GM18907 (cell line): ENCODE data around the gene PCBP3.
A peak's percentile ranks its signal among the peaks of the same experiment; 100 is the strongest.
"Not testable (repeated sequence)": the region's sequence is repeated elsewhere in the genome, so short reads cannot be mapped to it uniquely, and the experiment has no call there.

Source experiments
- ATAC-seq: cut with Tn5 transposase; IDR thresholded peaks from one replicate; pipeline ENCODE4 v1.9.1; 2021; ENCODE audit warnings: mild to moderate bottlenecking, moderate library complexity; ENCODE audit not compliant: unreplicated experiment

Gene PCBP3

DNA sequence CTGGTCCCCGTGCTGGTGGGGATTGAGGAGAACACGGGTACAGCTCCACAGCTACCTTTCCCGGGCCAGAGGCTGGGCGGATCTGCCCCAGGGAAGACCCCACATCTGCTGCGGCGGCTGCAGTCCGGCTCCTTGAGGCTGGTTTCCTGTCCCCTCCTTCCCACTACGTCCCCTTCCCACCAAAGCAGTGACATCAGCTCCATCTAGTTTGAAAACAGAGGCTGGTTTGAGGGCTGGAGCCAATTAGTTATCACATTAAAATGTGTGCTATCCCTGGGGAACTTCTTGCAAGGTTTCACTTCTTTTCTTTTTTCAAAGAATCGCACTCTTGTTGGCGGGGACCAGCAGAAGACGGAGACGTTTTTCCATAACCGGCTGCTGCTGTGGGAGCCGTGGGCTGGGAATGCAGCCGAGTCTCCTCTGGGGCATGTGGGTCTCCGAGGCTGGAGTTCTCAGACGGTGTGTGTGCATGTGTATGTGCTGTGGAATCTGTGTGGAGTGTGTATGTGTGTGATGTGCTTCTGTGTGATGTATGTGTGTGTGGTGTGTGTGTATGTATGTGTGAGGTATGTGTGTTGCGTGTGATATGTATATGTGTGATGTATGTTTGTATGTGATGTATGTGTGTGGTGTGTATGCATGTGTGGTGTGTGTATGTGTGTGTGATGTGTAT is 8.9 kb upstream of the PCBP3 start:
- ATAC-seq: no peak

DNA sequence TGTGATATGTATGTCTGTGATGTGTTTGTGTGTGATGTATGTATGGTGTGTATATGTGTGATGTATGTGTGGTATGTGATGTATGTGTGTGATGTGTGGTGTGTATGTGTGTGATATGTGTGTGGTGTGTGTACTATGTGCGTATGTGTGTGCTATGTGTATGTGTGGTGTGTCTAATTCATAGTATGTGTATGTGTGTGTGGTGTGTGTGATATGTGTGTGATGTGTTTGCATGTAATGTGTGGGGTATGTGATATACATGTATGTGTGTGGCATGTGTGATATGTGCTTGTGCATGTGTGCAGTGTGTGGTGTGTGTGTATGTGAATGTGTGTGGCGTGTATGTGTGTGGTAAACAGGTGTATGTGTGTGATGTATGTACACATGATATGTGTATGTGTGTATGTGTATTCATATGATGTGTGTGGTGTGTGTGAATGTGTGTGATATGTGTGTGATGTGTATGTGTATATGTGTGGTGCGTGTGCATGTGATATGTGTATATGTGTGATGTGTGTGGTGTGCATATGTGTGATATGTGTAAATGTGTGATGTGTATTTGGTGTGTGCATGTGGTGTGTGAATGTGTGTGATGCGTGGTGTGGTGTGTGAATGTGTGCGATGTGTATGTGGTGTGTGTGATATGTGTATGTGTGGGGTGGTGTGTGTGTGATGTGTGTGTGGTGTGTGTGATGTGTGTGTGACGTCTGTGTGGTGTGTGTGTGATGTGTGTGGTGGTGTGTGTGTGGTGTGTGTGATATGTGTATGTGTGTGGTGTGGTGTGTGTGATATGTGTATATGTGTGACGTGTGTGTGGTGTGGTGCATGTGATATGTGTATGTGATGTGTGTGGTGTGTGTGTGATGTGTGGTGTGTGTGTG is 8.0 kb upstream of the PCBP3 start:
- no peak for ATAC-seq

DNA sequence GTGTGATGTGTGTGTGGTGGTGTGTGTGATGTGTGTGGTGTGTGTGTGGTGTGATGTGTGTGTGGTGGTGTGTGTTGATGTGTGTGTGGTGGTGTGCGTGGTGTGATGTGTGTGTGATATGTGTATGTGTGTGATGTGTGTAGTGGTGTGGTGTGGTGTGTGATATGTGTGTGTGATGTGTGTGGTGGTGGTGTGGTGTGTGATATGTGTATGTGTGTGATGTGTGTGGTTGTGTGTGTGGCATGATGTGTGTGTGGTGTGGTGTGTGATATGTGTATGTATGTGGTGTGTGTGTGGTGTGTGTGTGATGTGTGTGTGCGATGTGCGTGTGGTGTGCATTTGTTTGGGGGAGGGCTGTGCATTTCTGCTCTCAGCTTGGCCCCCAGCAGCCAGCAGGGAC is 7.1 kb upstream of the PCBP3 start:
- ATAC-seq: no peak

DNA sequence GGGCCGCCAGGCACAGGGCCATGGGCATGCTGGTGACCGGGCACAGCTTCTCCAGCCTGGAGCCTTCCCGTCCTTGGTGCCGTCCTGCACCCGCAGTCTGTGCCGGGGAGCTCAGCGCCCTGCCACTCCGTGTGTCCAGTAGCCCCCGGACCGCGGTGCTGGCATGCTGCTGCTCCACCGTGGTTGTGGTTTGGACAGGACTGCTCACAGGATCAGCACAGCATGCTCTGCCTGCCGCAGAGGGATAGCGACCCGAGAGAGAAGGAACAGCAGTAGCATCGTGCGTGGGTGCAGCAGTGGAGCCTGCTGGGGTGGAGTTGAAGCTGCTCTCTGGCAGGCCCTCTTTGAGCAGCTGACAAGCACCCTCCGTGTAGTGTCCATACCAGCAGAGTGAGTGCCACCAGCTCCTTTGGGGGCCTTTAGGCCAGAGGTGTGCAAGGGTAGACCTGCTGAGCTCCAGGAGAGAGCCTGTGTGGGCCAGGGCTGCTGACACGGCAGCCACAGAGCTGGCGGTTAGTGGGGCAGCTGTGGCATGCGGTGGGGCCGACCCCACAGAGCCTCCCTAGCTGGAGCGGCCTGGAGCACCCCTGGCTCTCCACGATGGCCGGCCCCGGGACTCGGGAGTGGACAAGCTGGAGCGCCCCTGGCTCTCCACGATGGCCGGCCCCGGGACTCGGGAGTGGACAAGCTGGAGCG is 6.4 kb upstream of the PCBP3 start:
- ATAC-seq: no peak

DNA sequence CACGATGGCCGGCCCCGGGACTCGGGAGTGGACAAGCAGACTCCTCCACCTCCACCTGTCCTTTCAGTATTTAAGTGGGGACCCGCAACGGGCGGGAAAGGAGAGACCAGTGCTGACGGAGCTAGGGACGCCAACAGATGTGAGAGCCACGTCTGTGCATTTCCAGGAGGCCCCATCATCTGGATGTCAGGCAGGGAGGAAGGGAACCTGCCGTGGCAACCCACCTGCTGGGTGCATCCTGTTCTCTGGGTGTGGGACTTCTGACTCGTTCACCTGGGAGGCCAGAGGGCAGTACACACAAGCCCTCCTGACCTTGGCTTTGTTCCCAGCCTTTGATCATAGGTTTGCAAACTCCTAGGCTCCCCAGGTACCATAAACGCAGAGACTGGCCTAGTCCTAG is 5.6 kb upstream of the PCBP3 start:
- ATAC-seq: no peak

DNA sequence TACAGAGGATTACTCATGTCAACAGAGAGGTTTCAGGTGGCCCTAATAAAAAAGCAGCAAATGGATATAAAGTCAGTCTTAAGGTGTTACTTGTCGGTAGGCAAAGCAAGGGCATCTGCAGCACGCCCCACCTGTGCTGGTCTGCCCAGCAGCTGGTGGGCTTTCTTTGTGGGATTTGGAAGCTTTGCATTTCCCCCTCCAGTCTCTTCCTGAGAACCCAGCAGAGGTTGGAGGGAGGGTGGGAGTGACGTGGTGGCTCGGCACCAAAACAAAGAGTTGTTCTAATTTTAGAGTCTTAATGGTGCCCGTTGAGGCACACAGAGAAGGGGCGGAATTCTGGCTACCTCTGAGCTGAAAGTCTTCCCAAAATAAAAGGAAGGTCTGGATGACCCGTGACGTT is 4.8 kb upstream of the PCBP3 start:
- no peak for ATAC-seq

DNA sequence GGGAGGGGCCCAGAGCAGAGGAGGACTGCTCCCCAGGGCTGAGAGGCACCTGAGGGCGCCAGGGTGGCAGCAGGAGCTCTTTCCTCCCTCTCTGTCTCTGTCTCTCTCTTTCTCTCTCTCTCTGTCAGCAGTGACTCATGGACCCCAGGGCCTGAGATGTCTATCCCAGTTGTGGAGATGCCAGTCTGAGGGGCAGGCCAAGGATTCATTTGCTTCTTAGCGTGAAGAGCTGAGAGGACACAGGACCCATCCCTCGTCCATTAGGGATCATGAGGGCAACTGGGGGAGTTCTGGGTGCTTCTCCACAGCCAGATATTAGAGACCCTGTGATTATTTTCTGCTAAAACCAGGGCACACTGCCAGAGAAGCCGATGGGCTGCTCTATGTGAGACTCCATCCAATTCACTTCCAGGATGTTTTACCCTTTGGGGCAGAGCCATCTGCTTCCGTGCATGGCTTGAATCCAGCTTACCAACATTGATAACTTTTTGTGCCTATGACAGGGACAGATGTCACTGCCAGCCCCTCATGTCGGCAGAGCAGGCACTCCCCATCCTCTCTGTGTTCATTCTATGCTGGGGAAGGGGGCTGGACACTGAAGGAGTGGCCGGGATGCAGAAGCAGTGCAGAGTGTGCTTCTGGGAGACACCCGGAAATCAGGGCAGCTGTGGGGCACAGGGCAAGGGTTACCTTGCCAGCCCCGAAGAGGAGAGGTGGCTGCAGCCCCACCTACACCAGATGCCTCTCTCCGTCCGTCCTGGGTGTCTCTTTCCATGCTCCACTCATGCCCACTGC is 4.1 kb upstream of the PCBP3 start:
- no peak for ATAC-seq

DNA sequence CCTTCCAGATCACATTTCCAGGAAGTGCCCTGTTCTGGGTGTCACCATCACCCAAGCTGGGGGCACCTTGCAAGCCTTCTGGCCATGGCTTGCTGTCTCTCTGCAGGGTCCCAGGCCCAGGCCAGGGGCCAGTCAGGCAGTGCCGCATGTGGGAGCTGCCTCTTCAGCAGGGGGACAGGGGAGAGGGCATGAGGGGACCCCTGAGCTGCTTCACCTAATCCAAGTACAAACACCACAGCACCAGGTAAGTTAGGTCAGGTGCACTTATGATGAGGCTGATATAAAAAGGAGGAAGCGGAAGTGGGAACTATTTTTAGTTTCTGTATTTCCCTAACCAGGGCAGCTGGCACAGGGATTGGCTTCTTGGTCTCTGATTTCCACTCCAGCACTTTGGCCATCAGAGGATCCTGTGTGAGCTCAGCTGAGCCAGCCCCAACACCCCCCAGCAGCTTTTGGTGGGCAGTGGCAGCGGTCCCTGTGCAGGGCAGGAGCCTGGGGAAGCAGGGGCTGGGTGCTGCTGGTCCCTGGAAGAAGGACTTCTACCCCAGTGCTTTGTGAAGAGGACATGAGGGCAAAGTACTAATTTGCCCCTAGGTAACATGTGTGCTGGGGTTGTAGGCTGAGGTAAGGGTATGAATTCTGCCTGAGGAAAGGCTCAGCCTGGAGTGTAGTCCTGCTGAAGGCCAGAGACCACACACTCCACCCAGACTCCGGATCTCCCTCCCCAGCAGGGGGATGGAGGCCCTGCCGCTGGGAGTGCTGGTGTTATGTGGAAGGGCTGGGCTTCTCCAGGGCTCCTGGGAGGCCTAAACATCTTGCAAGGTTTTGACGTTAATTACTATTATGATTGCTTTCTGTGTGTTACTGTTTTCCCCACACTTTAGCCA is 3.3 kb upstream of the PCBP3 start:
- no peak for ATAC-seq

DNA sequence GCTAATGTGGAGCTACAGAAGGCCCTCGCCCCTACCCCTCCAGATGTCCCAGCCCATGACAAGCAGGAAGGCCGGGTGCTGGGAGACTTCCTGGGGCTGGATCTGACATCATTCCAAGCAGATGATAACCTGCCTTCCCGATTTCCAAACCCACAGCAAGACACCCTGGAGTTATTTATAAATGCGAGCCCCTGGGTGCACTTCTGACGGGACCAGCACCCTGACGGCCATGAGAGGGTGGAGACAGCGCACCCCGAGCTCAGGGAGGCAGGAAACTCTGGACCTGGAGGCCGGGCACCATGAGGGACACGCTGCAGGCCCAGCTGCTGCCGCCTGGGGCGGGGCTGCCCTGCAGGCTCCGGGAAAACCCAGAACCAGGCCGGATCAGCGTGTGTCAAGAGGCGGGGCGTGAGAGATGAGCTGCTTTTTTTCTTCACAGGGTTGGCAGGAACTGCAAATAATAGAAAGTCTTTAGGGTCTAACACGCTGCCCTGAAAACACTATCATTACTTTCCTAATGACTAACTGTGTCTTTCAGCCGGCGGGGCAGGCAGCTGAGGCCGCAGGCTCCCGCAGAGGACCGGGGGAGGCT is 2.5 kb upstream of the PCBP3 start:
- no peak for ATAC-seq

DNA sequence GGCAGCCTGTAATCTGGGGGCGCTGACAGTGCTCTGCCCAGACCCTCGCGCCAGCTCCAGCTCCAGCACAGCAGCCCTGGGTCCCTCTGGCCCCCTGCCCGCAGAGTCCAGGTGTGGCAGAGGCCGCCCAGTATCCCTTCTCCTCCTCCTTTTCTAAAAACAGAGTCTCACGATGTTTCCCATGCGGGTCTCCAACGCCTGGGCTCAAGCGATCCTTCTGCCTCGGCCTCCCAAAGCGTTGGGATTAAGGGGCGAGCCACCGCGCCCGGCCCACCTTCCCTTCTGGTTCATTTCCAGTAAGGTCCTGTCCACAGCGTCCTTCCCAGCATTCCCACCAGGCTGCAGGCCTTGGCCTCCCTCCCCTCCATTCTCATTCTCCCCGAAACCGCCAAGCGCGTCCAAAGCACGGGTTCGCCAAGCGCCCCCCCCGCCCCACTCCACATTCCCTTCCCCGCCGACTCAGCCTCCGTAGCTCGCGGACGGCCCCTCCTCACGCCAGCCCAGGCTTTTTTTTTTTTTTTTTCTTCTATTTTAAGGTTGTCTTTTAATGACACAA is 2.0 kb upstream of the PCBP3 start:
- ATAC-seq: no peak

DNA sequence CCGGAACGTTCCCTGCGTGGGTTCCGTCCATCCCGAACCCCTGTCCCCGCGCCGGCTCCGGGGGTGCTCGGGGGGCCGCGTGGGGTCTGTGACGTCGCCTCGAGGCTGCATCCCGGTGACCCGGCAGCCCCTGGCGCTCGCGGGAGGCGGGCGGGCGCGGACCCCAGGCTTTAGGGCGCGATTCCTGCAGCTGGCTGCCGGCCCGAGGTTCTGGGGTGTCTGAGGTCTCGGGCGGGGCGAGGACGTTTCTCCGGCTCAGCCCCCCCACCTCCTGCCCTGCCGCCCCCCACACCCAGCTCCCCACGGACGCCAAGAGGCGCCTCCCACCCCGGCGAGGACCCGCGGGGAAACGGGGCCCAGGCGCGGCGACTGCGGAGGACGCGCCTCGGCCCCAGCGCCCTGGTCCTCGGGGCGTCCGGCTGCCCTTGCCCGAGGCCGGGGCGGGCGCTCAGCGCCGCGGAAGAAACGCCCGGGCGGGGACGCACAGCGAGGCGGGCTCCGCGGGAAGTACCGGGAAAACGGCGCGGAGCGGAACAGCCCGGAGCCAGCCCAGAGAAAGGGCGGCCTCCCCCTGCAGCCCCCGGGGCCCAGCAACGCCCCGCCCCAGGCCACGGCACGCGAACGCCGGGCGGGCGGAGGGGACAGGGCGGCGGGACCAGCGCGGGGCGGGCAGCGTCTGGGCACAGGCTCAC is 1.3 kb upstream of the PCBP3 start:
- ATAC-seq: no peak

DNA sequence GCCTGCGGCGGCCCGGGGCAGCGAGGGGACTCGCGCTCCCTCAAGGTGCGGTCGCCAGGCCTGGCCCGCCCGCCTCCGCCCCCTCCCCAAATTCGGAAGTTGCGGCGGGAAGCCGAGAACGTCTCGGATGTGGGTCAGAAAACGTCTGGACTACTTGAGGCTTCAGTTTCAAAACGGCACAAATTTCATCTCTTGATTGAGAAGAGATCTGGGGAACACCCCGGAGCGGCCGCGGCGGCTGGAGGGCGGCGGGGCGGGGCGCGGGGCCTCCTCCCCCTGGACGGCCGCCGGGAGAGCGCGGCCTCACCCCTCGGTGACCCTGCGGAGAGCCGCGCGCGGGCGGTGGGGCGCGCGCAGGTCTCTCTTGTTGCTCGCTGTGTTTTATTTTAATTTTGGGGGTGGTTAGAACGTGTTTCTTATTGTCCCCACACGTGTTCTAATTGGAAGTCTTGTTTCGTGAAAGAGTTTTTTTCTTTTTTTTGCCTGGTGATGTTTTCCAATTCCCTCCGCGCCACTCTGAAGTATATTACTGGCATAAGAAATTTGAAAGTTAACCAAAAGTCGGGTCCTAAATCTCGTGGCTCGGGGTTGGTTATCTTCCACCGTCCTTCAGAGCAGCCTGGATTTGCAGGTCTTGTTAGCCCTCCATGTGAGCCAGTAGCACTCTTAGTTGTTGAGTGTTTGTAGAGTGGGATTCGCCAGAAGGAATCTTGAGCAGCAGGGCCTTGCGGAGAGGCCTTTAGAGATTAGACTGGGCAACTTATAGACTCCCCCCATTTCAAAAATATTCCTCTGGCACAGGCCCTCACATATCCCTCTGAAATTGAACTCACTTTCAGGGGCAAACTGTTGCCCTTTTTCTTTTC is 749 bp downstream of the PCBP3 start:
- ATAC-seq: peak; percentile 19

DNA sequence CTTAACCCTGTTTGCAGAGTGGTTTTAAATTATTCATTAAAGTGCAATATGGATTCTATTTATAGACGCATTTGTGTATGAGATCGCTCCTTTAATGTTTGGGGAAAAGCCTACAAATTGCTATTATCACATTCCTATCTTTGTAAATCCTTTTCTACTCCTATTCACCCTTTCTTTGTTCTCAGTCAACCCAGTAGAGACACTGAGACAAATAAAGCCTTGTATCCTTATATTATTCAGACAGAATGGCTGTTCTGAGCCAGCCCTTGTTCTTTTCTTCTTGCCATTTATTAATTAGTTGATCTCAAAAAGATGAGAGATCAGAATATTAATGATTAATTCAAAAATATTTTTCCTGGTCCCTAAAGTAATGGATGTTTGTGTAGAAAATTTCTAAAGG is 8.4 kb downstream of the PCBP3 start:
- no peak for ATAC-seq

DNA sequence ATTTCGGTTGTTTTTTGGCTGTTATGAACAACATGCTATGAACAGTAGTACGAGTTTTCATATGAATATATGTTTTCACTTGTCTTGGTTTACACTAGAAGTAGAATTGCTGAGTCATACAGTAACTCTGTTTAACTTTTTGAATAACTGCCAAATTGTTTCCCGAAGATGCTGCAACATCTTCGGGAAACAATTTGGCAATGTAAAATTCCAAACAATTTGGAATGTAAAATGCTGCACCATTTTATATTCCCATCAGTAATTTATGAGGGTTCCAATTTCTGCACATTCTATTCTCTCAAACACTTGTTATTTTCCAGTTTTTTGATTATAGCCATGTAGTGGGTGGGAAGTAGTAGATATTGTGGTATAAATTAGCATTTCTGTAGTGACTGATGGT is 11.6 kb downstream of the PCBP3 start:
- ATAC-seq: no peak

DNA sequence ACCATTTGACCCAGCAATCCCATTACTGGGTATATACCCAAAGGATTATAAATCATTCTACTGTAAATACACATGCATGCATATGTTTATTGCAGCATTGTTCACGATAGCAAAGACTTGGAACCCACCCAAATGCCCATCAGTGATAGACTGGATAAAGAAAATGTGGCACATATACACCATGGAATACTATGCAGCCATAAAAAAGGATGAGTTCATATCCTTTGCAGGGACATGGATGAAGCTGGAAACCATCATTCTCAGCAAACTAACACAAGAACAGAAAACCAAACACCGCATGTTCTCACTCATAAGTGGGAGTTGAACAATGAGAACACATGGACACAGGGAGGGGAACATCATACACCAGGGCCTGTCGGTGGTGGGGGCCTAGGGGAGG is 12.6 kb downstream of the PCBP3 start:
- not testable (repeated sequence) for ATAC-seq

DNA sequence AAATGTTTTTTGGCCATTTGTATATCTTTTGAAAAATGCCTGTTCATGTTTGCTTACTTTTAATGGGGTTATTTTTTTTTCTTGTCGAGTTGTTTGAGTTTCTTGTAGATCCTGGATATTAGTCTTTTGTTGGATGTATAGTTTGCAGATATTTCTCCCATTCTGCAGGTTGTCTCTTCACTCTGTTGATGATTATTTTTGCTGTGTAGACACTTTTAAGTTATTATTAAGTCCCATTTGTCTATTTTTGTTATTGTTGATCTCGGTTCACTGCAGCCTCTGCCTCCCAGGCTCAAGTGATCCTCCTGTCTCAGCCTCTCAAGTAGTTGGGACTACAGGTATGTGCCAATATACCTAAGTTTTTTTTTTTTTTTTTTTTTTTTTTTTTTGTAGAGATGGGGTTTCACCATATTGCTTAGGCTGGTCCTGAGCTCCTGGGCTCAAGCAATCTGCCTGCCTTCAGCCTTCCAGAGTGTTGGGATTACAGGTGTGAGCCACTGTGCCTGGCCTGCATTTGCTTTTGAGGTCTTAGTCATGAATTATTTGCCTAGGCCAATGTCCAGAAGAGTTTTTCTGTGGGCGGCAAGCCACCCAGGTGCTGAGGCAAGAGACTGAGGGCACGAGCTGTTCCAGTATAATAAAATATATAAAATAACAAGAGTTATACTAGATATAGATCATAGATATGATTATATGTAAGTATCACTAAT is 18.5 kb downstream of the PCBP3 start:
- ATAC-seq: not testable (repeated sequence)

DNA sequence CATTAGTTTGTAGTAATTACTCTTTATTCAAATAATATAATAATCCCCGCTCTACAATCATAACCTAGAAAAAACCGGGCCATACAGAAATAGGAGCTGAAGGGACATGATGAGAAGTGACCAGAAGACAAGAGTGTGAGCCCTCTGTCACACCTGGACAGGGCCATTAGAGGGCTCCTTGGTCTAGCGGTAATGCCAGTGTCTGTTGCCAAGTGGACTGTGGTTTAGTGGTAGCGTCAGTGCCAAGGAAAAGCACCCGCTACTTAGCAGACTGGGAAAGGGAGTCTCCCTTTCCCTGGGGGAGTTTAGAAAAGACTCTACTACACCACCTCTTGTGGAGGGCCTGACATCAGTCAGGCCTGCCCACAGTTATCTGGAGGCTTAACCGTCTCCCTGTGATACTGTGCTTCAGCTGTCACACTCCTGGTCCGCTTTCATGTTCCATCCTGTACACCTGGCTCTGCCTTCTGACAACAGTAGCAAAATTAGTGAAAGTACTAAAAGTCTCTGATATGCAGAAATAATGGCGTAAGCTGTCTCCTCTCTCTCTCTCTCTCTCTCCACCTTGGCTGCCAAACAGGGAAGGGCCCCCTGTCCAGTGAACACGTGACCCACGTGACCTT is 19.2 kb downstream of the PCBP3 start:
- ATAC-seq: not testable (repeated sequence)
